GM12878 (cell line): ENCODE measurements around the gene NT5C. TPM values are rescaled to one million over a fixed set of nuclear protein-coding genes. Genes with fewer than 3 reads are reported as not detected.

Experiments used
- ATAC-seq: fragments of 200-7000 bp; cut with Tn5 transposase; 3 replicates; pipeline ENCODE4 v1.9.1; 2020; ENCODE audit warnings: mild to moderate bottlenecking, moderate library complexity
- BruUV-seq: library from RNA; stranded (reverse); fragments of 400-500 nt; replicated peaks from 2 replicates; lab custom pipeline; 2021; lab: Mats Ljungman, UMichigan
- CTCF ChIA-PET: fragments of 300-600 bp; sonication (Branson Sonifier 250); formaldehyde crosslinking; extraction: SDS; loops from one replicate; lab custom pipeline; 2021; ENCODE audit warnings: inconsistent platforms; lab: Yijun Ruan, JAX
- POLR2A ChIA-PET: fragments of 350-600 bp; formaldehyde crosslinking; extraction: SDS; loops from one replicate; lab custom pipeline; 2021; ENCODE audit warnings: inconsistent platforms; lab: Charles Lee
- RAD21 ChIA-PET: fragments of 300-600 bp; sonication (Branson Sonifier 250); formaldehyde crosslinking; loops from one replicate; lab custom pipeline; 2023; ENCODE audit warnings: antibody characterized with exemption; ENCODE audit not compliant: unreplicated experiment; lab: Charles Lee
- SMC1A ChIA-PET: fragments of 300-600 bp; sonication (Branson Sonifier 250); formaldehyde crosslinking; loops from one replicate; lab custom pipeline; 2023; ENCODE audit not compliant: unreplicated experiment, uncharacterized antibody; lab: Charles Lee
- DNase-seq: peaks from one replicate; pipeline ENCODE4 v3.0.0-alpha.2; 2011; ENCODE audit warnings: low read depth, low spot score
- FAIRE-seq: peaks from 3 replicates; lab custom pipeline; 2011; peaks lifted over from hg19 to GRCh38; lab: Jason Lieb, UNC
- H2AFZ ChIP-seq: 2 replicates; pipeline ENCODE4 v1.6.0; 2011; ENCODE audit warnings: low read depth, low read length, control low read depth; ENCODE audit not compliant: control insufficient read depth
- H3K27ac ChIP-seq: 2 replicates; pipeline ENCODE4 v1.5.1; 2011; ENCODE audit warnings: control low read depth; ENCODE audit not compliant: control insufficient read depth, insufficient read depth
- H3K27me3 ChIP-seq, 2 experiments: replicated peaks in 1 of 2; 2 replicates each; pipeline versions ENCODE4 v1.6.0 to v1.6.1; 2011; ENCODE audit warnings: low read length in 1 of 2; ENCODE audit not compliant: control insufficient read depth in 2 of 2, insufficient read depth in 2 of 2
- H3K36me3 ChIP-seq, 2 experiments: 2 replicates each; pipeline ENCODE4 v1.5.1; 2011; ENCODE audit warnings: low read length in 1 of 2; ENCODE audit not compliant: control insufficient read depth in 2 of 2, insufficient read depth in 2 of 2
- H3K4me1 ChIP-seq: 2 replicates; pipeline ENCODE4 v1.6.1; 2011; ENCODE audit warnings: mild to moderate bottlenecking, low read length, moderate library complexity, mixed read lengths; ENCODE audit not compliant: control insufficient read depth, insufficient read depth
- H3K4me2 ChIP-seq: 2 replicates; pipeline ENCODE4 v1.6.0; 2011; ENCODE audit warnings: control low read depth; ENCODE audit not compliant: control insufficient read depth, insufficient read depth
- H3K4me3 ChIP-seq: fragments of 200-600 bp; sonication (generic); 2 replicates; pipeline ENCODE4 v1.5.1; 2016
- H3K79me2 ChIP-seq: 2 replicates; pipeline ENCODE4 v1.6.0; 2011; ENCODE audit warnings: low read length; ENCODE audit not compliant: control insufficient read depth, insufficient read depth
- H3K9ac ChIP-seq: 2 replicates; pipeline ENCODE4 v1.8.0; 2011; ENCODE audit warnings: low read length, control low read depth, mixed read lengths; ENCODE audit not compliant: control insufficient read depth, insufficient read depth
- H3K9me3 ChIP-seq: replicated peaks from 3 replicates; pipeline ENCODE4 v1.5.1; 2011; ENCODE audit warnings: mild to moderate bottlenecking, low read length; ENCODE audit not compliant: control insufficient read depth, insufficient read depth
- H4K20me1 ChIP-seq: 2 replicates; pipeline ENCODE4 v1.6.0; 2011; ENCODE audit not compliant: control insufficient read depth, insufficient read depth
- CHD2 ChIP-seq: IDR thresholded peaks from 2 replicates; pipeline ENCODE4 v1.6.1; 2011; ENCODE audit warnings: low read depth, low read length, improper control_type of control experiment, borderline replicate concordance
- EGR1 ChIP-seq, 2 experiments: IDR thresholded peaks; 1 replicate in 1 of 2; 2 replicates in 1 of 2; pipeline ENCODE4 v1.6.1; 2011 to 2012; ENCODE audit warnings: low read depth in 2 of 2, low read length in 2 of 2, borderline replicate concordance in 1 of 2, mild to moderate bottlenecking in 1 of 2, moderate library complexity in 1 of 2
- EP300 ChIP-seq, 2 experiments: fragments of 150-350 bp in 1 of 2; IDR thresholded peaks; 2 replicates each; pipeline ENCODE4 v1.6.1; 2011 to 2012; ENCODE audit warnings: low read depth in 2 of 2, low read length in 2 of 2, borderline replicate concordance in 1 of 2, improper control_type of control experiment in 1 of 2, inconsistent platforms in 1 of 2; ENCODE audit not compliant: control insufficient read depth in 1 of 2
- ESRRA ChIP-seq: IDR thresholded peaks from 2 replicates; pipeline ENCODE4 v1.6.1; 2012; ENCODE audit warnings: mild to moderate bottlenecking, low read length, improper control_type of control experiment
- HDAC2 ChIP-seq: fragments of 200-600 bp; sonication (generic); IDR thresholded peaks from 2 replicates; pipeline ENCODE4 v1.6.1; 2017
- MYB ChIP-seq: fragments of 150-350 bp; IDR thresholded peaks from 2 replicates; pipeline ENCODE4 v1.6.1; 2014; ENCODE audit warnings: mild to moderate bottlenecking, low read depth, low read length, borderline replicate concordance
- POLR2AphosphoS2 ChIP-seq: IDR thresholded peaks from 2 replicates; pipeline ENCODE4 v1.6.1; 2011; ENCODE audit warnings: low read depth, mild to moderate bottlenecking, low read length, improper control_type of control experiment, moderate library complexity
- TCF3 ChIP-seq: IDR thresholded peaks from 2 replicates; pipeline ENCODE4 v1.6.1; 2012; ENCODE audit warnings: low read depth, mild to moderate bottlenecking, low read length, borderline replicate concordance; ENCODE audit not compliant: insufficient read depth
- ZNF207 ChIP-seq: fragments of 450-650 bp; IDR thresholded peaks from 2 replicates; pipeline ENCODE4 v1.6.1; 2014; ENCODE audit warnings: antibody characterized with exemption, mild to moderate bottlenecking, borderline replicate concordance
- ZZZ3 ChIP-seq: IDR thresholded peaks from 2 replicates; pipeline ENCODE4 v1.6.1; 2011; ENCODE audit warnings: low read depth; ENCODE audit not compliant: control insufficient read depth, insufficient read length
- in situ Hi-C: fragments of 300-500 bp; cut with MboI; formaldehyde crosslinking; loops from 9 replicates; pipeline ENCODE4 v1.14.3; 2018; ENCODE audit warnings: mixed read lengths
- intact Hi-C: fragments of 100-400 bp; cut with micrococcal nuclease; formaldehyde crosslinking; loops from one replicate; pipeline ENCODE4 v1.14.2; 2022; ENCODE audit not compliant: unreplicated experiment
- polyA plus RNA-seq, 11 experiments: library from polyadenylated mRNA; depleted of rRNA in 4 of 11; unstranded in 6 of 11; stranded (reverse) in 5 of 11; fragments of >200 nt; fragmentation: Nextera tagmentation in 4 of 11; fragmentation: Illumina TruSeq in 1 of 11; extraction: Ambion mirVana in 4 of 11; extraction: Trizol in 1 of 11; gene quantifications; 1 replicate in 1 of 11; 2 replicates in 10 of 11; pipeline versions ENCODE4 v1.2.1 to v1.2.3, GENCODE V29; 2011 to 2016; ENCODE audit warnings: inconsistent platforms in 2 of 11, missing spikeins in 2 of 11, low read depth in 1 of 11
- total RNA-seq, 4 experiments: library from RNA; depleted of rRNA in 3 of 4; stranded (reverse); fragments of >200 nt in 3 of 4; fragmentation: Illumina TruSeq in 1 of 4; extraction: Trizol in 1 of 4; gene quantifications; 2 replicates each; pipeline versions ENCODE4 v1.2.1 to v1.2.3, GENCODE V29; 2013 to 2021
- TF ChIP-seq, protein P1 (sequence below): IDR thresholded peaks from 2 replicates; pipeline ENCODE4 v1.6.1; 2012; ENCODE audit warnings: improper control_type of control experiment, low read depth, low read length; ENCODE audit not compliant: insufficient replicate concordance
- TF ChIP-seq, protein P2 (sequence below): fragments of 450-650 bp; IDR thresholded peaks from 2 replicates; pipeline ENCODE4 v1.6.1; 2016; ENCODE audit warnings: mild to moderate bottlenecking
- TF ChIP-seq, protein P3 (sequence below): IDR thresholded peaks from 2 replicates; pipeline ENCODE4 v1.6.1; 2012; ENCODE audit warnings: low read length, inconsistent platforms
- TF ChIP-seq, protein P4 (sequence below): fragments of 450-650 bp; IDR thresholded peaks from 2 replicates; pipeline ENCODE4 v1.6.1; 2016; ENCODE audit warnings: mild to moderate bottlenecking

Gene NT5C
- total and polyA plus RNA-seq, 10 of the 15 experiments (the other 5 are each of a cell fraction or from before 2014, with no cell fraction given) = 3.7 to 158 (median 63.9) TPM

DNA sequence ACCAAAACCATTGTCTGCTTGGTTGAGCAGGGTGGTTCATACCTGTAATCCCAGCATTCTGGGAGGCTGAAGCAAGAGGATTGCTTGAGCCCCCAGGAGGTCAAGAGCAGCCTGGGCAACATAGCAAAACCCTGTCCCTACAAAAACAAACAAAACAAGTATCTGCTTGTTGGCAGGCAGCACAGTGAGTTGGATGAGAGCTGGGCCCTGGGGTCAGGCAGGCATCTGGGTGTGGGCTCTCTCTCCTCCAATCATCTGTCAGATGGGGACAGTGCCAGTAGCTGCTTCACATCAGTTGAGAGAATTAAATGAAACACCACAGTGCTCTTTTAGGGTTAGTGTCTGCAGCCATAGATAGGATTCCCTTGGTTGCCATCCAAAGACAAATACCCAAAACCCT is 16.0 kb downstream of the NT5C start:
- peaks cover 11% of the 10 kb centered on the region for H3K79me2 ChIP-seq
- no TSS peak for BruUV-seq
- no peaks in the 10 kb centered on the region; the same call in 2 of the 3 replicates for H3K9me3 ChIP-seq
- no peak for FAIRE-seq
- in situ Hi-C loops (loop anchor here (5.0 kb wide), 1 partner anchor 297 kb away; no protein-coding TSS in a partner anchor), intact Hi-C loops (no loop called here)
- peaks cover 46% of the 10 kb centered on the region for H3K4me1 ChIP-seq
- H3K4me3 ChIP-seq = no peak overlapping the region
- ChIA-PET POLR2A (interaction anchor here (1.0 to 5.0 kb wide), 4 partner anchors 11 to 56 kb away, joined by 3 to 53 read pairs (median 9); partner anchors contain the start of gene NT5C), SMC1A (interaction anchor here (0.8 to 8.1 kb wide), 14 partner anchors 8 to 154 kb away, joined by 3 to 134 read pairs (median 8); partner anchors contain the start of genes MRPL58, NT5C and NUP85), CTCF (interaction anchor here (0.6 to 9.3 kb wide), 12 partner anchors 18 to 362 kb away, joined by 3 to 293 read pairs (median 24); partner anchors contain the start of genes NT5C and NUP85), RAD21 (interaction anchor here (1.4 to 5.5 kb wide), 10 partner anchors 14 to 154 kb away, joined by 5 to 131 read pairs (median 21); partner anchors contain the start of genes MRPL58, NT5C and NUP85)
- no peak for DNase-seq
- no peak for TF ChIP-seq CHD2
- no peak for TF ChIP-seq TCF3
- TF ChIP-seq, protein P1, sequence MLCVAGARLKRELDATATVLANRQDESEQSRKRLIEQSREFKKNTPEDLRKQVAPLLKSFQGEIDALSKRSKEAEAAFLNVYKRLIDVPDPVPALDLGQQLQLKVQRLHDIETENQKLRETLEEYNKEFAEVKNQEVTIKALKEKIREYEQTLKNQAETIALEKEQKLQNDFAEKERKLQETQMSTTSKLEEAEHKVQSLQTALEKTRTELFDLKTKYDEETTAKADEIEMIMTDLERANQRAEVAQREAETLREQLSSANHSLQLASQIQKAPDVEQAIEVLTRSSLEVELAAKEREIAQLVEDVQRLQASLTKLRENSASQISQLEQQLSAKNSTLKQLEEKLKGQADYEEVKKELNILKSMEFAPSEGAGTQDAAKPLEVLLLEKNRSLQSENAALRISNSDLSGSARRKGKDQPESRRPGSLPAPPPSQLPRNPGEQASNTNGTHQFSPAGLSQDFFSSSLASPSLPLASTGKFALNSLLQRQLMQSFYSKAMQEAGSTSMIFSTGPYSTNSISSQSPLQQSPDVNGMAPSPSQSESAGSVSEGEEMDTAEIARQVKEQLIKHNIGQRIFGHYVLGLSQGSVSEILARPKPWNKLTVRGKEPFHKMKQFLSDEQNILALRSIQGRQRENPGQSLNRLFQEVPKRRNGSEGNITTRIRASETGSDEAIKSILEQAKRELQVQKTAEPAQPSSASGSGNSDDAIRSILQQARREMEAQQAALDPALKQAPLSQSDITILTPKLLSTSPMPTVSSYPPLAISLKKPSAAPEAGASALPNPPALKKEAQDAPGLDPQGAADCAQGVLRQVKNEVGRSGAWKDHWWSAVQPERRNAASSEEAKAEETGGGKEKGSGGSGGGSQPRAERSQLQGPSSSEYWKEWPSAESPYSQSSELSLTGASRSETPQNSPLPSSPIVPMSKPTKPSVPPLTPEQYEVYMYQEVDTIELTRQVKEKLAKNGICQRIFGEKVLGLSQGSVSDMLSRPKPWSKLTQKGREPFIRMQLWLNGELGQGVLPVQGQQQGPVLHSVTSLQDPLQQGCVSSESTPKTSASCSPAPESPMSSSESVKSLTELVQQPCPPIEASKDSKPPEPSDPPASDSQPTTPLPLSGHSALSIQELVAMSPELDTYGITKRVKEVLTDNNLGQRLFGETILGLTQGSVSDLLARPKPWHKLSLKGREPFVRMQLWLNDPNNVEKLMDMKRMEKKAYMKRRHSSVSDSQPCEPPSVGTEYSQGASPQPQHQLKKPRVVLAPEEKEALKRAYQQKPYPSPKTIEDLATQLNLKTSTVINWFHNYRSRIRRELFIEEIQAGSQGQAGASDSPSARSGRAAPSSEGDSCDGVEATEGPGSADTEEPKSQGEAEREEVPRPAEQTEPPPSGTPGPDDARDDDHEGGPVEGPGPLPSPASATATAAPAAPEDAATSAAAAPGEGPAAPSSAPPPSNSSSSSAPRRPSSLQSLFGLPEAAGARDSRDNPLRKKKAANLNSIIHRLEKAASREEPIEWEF = no peak
- TF ChIP-seq, protein P2, sequence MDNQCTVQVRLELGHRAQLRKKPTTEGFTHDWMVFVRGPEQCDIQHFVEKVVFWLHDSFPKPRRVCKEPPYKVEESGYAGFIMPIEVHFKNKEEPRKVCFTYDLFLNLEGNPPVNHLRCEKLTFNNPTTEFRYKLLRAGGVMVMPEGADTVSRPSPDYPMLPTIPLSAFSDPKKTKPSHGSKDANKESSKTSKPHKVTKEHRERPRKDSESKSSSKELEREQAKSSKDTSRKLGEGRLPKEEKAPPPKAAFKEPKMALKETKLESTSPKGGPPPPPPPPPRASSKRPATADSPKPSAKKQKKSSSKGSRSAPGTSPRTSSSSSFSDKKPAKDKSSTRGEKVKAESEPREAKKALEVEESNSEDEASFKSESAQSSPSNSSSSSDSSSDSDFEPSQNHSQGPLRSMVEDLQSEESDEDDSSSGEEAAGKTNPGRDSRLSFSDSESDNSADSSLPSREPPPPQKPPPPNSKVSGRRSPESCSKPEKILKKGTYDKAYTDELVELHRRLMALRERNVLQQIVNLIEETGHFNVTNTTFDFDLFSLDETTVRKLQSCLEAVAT = no peak
- no peak for TF ChIP-seq POLR2AphosphoS2
- TF ChIP-seq ZZZ3 = no peak
- TF ChIP-seq ESRRA = no peak
- no peak for TF ChIP-seq EP300 (IDR thresholded peaks at IDR 0.05; ENCODE audit: borderline replicate concordance in 1 of 2, control insufficient read depth in 1 of 2, low read depth in 2 of 2, low read length in 2 of 2)
- TF ChIP-seq MYB = no peak
- TF ChIP-seq HDAC2 = no peak
- TF ChIP-seq, protein P3, sequence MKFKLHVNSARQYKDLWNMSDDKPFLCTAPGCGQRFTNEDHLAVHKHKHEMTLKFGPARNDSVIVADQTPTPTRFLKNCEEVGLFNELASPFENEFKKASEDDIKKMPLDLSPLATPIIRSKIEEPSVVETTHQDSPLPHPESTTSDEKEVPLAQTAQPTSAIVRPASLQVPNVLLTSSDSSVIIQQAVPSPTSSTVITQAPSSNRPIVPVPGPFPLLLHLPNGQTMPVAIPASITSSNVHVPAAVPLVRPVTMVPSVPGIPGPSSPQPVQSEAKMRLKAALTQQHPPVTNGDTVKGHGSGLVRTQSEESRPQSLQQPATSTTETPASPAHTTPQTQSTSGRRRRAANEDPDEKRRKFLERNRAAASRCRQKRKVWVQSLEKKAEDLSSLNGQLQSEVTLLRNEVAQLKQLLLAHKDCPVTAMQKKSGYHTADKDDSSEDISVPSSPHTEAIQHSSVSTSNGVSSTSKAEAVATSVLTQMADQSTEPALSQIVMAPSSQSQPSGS = no peak
- TF ChIP-seq ZNF207 = no peak
- TF ChIP-seq, protein P4, sequence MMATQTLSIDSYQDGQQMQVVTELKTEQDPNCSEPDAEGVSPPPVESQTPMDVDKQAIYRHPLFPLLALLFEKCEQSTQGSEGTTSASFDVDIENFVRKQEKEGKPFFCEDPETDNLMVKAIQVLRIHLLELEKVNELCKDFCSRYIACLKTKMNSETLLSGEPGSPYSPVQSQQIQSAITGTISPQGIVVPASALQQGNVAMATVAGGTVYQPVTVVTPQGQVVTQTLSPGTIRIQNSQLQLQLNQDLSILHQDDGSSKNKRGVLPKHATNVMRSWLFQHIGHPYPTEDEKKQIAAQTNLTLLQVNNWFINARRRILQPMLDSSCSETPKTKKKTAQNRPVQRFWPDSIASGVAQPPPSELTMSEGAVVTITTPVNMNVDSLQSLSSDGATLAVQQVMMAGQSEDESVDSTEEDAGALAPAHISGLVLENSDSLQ = no peak
- no peak for TF ChIP-seq EGR1 (IDR thresholded peaks at IDR 0.05; ENCODE audit: borderline replicate concordance in 1 of 2, low read depth in 2 of 2, low read length in 2 of 2)
- no peak overlapping the region for H3K9ac ChIP-seq
- H3K4me2 ChIP-seq = no peak overlapping the region
- H4K20me1 ChIP-seq = no peaks in the 10 kb centered on the region
- H3K27ac ChIP-seq = peak overlapping the region; percentile 83
- H2AFZ ChIP-seq = no peak overlapping the region
- peaks cover 0 to 14% of the 10 kb centered on the region in 2 experiments; a peak in 1 of 4 replicates for H3K36me3 ChIP-seq
- H3K27me3 ChIP-seq = no peaks in the 10 kb centered on the region
- ATAC-seq = no peak
